GM18511 (cell line): ENCODE results near the gene RINL.

Source experiments
- ATAC-seq: cut with Tn5 transposase; IDR thresholded peaks from one replicate; pipeline ENCODE4 v1.9.1; 2021; ENCODE audit warnings: mild to moderate bottlenecking, moderate library complexity; ENCODE audit not compliant: unreplicated experiment

The RINL gene

GRCh38 chr19:38877781-38878574, at the start of gene RINL:
Gene RINL, minus strand, starts transcription at chr19:38878275. Its CDS starts 1,533 bp downstream, at chr19:38876742.
- ATAC-seq: peak; percentile 64

- no peak for ATAC-seq
These were observed 46.3 kb upstream of the RINL start for GRCh38 chr19:38924388-38924787.

GRCh38 chr19:38922482-38922881, 44.4 kb upstream of the RINL start:
- no peak for ATAC-seq

GRCh38 chr19:38921420-38922274, 43.6 kb upstream of the RINL start:
- no peak for ATAC-seq

- no peak for ATAC-seq
These were observed 42.7 kb upstream of the RINL start for GRCh38 chr19:38920602-38921419.

GRCh38 chr19:38919837-38920601, 41.9 kb upstream of the RINL start:
- no peak for ATAC-seq

- no peak for ATAC-seq
These were observed 40.5 kb upstream of the RINL start for GRCh38 chr19:38918526-38918925.

GRCh38 chr19:38917921-38918491, 39.9 kb upstream of the RINL start:
- no peak for ATAC-seq

- ATAC-seq: no peak
These were observed 39.4 kb upstream of the RINL start for GRCh38 chr19:38917516-38917915.

- no peak for ATAC-seq
These were observed 37.5 kb upstream of the RINL start for GRCh38 chr19:38915329-38916321.

- ATAC-seq: no peak
These were observed 35.9 kb upstream of the RINL start for GRCh38 chr19:38913958-38914357.

- ATAC-seq: no peak
These were observed 34.8 kb upstream of the RINL start for GRCh38 chr19:38912600-38913514.

- ATAC-seq: no peak
These were observed 33.4 kb upstream of the RINL start for GRCh38 chr19:38911388-38912001.

- ATAC-seq: no peak
These were observed 32.4 kb upstream of the RINL start for GRCh38 chr19:38910488-38910887.

- no peak for ATAC-seq
These were observed 30.8 kb upstream of the RINL start for GRCh38 chr19:38908911-38909310.

- no peak for ATAC-seq
These were observed 29.6 kb upstream of the RINL start for GRCh38 chr19:38907670-38908069.

GRCh38 chr19:38907227-38907626, 29.2 kb upstream of the RINL start:
- no peak for ATAC-seq
